CD4-positive, alpha-beta memory T cell (primary cell): ENCODE data around the gene CAMK2A. TPM values are rescaled to one million over a fixed set of nuclear protein-coding genes. Genes with fewer than 3 reads are reported as not detected.

Source experiments
- CTCF ChIA-PET: fragments of 350-600 bp; sonication (Branson Sonifier 250); formaldehyde crosslinking; loops from one replicate; lab custom pipeline; 2021; ENCODE audit warnings: inconsistent platforms; ENCODE audit not compliant: partially characterized antibody; lab: Charles Lee
- POLR2A ChIA-PET: fragments of 350-600 bp; sonication (Branson Sonifier 250); formaldehyde crosslinking; loops from one replicate; lab custom pipeline; 2021; ENCODE audit not compliant: partially characterized antibody; lab: Charles Lee
- DNase-seq, 5 donors: peaks; one replicate each; pipeline versions ENCODE4 v3.0.0 to v3.0.0-alpha.2; 2020 to 2022; ENCODE audit warnings: mixed read lengths in 1 of 5
- H3K27ac ChIP-seq: one replicate; pipeline ENCODE4 v1.7.0; 2013; ENCODE audit warnings: low read depth, low read length
- H3K27me3 ChIP-seq: 2 replicates; pipeline ENCODE4 v1.7.0; 2013; ENCODE audit warnings: mild to moderate bottlenecking, low read length, moderate library complexity; ENCODE audit not compliant: insufficient read depth
- H3K36me3 ChIP-seq: 2 replicates; pipeline ENCODE4 v1.7.0; 2013; ENCODE audit warnings: mild to moderate bottlenecking, low read length, moderate library complexity; ENCODE audit not compliant: insufficient read depth
- H3K4me1 ChIP-seq: 2 replicates; pipeline ENCODE4 v1.7.0; 2013; ENCODE audit warnings: mild to moderate bottlenecking, low read length, moderate library complexity; ENCODE audit not compliant: insufficient read depth
- H3K4me3 ChIP-seq, 2 donors: one replicate each; pipeline ENCODE4 v1.7.0; 2013; ENCODE audit warnings: low read length in 2 of 2, mild to moderate bottlenecking in 1 of 2
- H3K9me3 ChIP-seq, 2 donors: one replicate each; pipeline ENCODE4 v1.7.0; 2013; ENCODE audit warnings: low read length in 2 of 2, control low read depth in 1 of 2; ENCODE audit not compliant: control insufficient read depth in 1 of 2
- H3K27ac Mint-ChIP-seq, 7 donors: one replicate each; pipeline ENCODE4 v1.8.0; 2020 to 2021; ENCODE audit warnings: mixed read lengths in 7 of 7, mild to moderate bottlenecking in 6 of 7, inconsistent platforms in 3 of 7, moderate library complexity in 3 of 7
- H3K27me3 Mint-ChIP-seq, 2 donors: one replicate each; pipeline ENCODE4 v1.8.0; 2020 to 2021; ENCODE audit warnings: mixed read lengths in 2 of 2
- H3K36me3 Mint-ChIP-seq, 2 donors: one replicate each; pipeline ENCODE4 v1.8.0; 2020 to 2021; ENCODE audit warnings: mixed read lengths in 2 of 2, inconsistent platforms in 1 of 2, mild to moderate bottlenecking in 1 of 2
- H3K4me1 Mint-ChIP-seq, 4 donors: one replicate each; pipeline ENCODE4 v1.8.0; 2020 to 2021; ENCODE audit warnings: mixed read lengths in 4 of 4, mild to moderate bottlenecking in 1 of 4
- H3K4me3 Mint-ChIP-seq, 8 donors: one replicate each; pipeline ENCODE4 v1.8.0; 2020 to 2021; ENCODE audit warnings: mixed read lengths in 8 of 8, mild to moderate bottlenecking in 7 of 8, moderate library complexity in 6 of 8, inconsistent platforms in 3 of 8
- H3K9me3 Mint-ChIP-seq, 8 donors: one replicate each; pipeline ENCODE4 v1.8.0; 2020 to 2021; ENCODE audit warnings: mixed read lengths in 8 of 8, mild to moderate bottlenecking in 5 of 8, inconsistent platforms in 3 of 8, moderate library complexity in 1 of 8
- intact Hi-C: fragments of 100-400 bp; cut with micrococcal nuclease; formaldehyde crosslinking; loops from one replicate; pipeline ENCODE4 v1.15.1; 2023
- polyA plus RNA-seq, 2 donors: library from polyadenylated mRNA; unstranded; fragments of 300-500 nt; fragmentation: Illumina TruSeq; gene quantifications; one replicate each; pipeline ENCODE4 v1.2.3, GENCODE V29; 2021
- total RNA-seq, 2 experiments: library from RNA; stranded (reverse); gene quantifications; one replicate each; pipeline ENCODE4 v1.2.3, GENCODE V29; 2021

Gene CAMK2A
- total and polyA plus RNA-seq, 4 experiments from 2014 or later = not detected

DNA sequence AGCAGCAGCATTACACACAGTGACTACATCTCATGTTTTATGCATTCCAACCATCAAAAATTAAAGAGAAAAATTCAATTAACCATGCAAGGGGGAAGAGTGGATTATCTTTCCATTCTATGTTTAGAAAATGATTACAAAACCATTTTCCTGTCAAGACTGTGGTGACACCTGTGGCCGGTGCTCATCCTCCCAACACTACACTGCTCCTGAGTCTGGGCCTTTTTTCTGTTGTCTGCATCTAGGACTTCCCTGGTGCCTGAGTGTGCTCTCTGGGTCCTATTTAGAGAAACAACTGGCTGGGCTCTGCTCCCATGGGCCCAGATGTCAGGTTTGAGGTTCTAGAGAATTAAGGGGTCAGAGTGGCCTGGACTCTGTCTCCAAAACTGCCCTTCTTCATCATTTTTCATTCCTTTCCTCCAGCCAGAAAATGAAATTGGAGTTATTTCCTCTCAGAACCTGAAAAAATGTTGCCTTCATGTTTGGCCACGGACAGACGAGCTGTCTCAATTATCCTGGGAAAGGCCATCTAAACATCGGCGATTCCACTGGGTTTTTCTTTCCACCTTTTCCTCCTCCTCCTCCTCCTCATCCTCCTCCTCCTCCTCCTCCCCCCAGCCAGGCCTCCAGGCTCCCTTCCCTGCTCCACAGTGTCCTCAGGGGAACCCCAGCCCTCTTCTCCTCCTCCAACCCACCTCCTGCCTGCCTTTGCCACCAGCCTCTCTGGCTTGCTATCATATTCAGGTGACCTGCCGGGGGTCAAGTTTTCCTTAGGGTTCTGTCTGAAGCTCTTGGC lies 24.5 kb upstream of the CAMK2A start:
- H3K4me1 ChIP-seq = no peaks in the 10 kb centered on the region
- Mint-ChIP-seq H3K36me3 (no peaks in the 10 kb centered on the region), H3K4me3 (no peak overlapping the region), H3K27ac (no peak overlapping the region), H3K9me3 (no peaks in the 10 kb centered on the region), H3K4me1 (no peaks in the 10 kb centered on the region), H3K27me3 (peaks cover 2 to 8% of the 10 kb centered on the region in 2 donors)
- H3K4me3 ChIP-seq = no peak overlapping the region
- H3K27me3 ChIP-seq = no peaks in the 10 kb centered on the region
- intact Hi-C loops = no loop called here
- CTCF ChIA-PET = no interaction called here
- H3K27ac ChIP-seq = no peak overlapping the region
- H3K36me3 ChIP-seq = no peaks in the 10 kb centered on the region
- POLR2A ChIA-PET = no interaction called here
- no peaks in the 10 kb centered on the region for H3K9me3 ChIP-seq
- no peak for DNase-seq

DNA sequence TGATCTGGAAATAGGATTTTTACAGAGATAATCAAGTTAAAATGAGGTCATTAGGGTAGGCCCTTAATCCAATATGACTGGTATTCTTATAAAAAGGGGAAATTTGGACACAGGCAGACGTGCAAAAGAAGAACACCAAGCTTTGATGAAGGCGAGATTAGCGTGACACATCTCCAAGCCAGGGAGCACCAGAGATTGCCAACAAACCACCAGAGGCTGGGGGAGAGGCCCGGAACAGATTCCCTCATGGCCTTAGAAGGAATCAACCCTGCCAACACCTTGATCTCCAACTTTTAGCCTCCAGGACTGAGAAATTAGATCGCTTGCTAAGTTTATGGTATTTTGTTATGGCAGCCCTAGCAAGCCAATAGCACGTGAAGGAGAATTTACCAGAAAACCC lies 23.9 kb upstream of the CAMK2A start:
- Mint-ChIP-seq H3K27ac (no peak overlapping the region), H3K4me1 (no peaks in the 10 kb centered on the region), H3K36me3 (no peaks in the 10 kb centered on the region), H3K27me3 (peaks cover 2 to 8% of the 10 kb centered on the region in 2 donors), H3K4me3 (no peak overlapping the region), H3K9me3 (no peaks in the 10 kb centered on the region)
- H3K4me1 ChIP-seq = no peaks in the 10 kb centered on the region
- H3K27ac ChIP-seq = no peak overlapping the region
- intact Hi-C loops = no loop called here
- H3K9me3 ChIP-seq = no peaks in the 10 kb centered on the region
- POLR2A ChIA-PET = no interaction called here
- DNase-seq = no peak
- no peaks in the 10 kb centered on the region for H3K36me3 ChIP-seq
- H3K27me3 ChIP-seq = no peaks in the 10 kb centered on the region
- CTCF ChIA-PET = no interaction called here
- no peak overlapping the region for H3K4me3 ChIP-seq

DNA sequence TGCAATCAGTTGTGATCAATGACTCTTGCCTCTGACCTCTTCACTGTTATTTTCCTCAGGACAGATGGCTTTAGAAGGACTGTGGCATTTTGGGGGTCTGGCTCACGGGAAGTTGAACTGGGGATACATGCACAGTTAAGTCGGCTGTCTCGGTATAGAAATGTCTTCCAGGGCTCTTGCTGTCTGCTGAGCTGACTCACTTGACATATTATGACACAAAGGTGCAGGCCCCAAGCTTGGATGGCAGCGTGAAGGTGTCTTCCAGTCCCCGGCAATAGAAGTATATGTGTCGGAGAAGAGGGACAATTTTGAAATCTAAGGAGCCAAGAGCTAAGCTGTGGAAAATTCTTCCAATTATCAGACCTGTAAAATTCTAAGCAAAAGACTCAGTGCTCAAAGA lies 22.9 kb upstream of the CAMK2A start:
- intact Hi-C loops = no loop called here
- no peaks in the 10 kb centered on the region for H3K27me3 ChIP-seq
- POLR2A ChIA-PET = no interaction called here
- H3K4me1 ChIP-seq = no peaks in the 10 kb centered on the region
- H3K27ac ChIP-seq = no peak overlapping the region
- Mint-ChIP-seq H3K27me3 (peaks cover 2 to 5% of the 10 kb centered on the region in 2 donors), H3K4me1 (no peaks in the 10 kb centered on the region), H3K27ac (no peak overlapping the region), H3K36me3 (no peaks in the 10 kb centered on the region), H3K4me3 (no peak overlapping the region), H3K9me3 (no peaks in the 10 kb centered on the region)
- H3K9me3 ChIP-seq = no peaks in the 10 kb centered on the region
- CTCF ChIA-PET = no interaction called here
- no peak for DNase-seq
- no peak overlapping the region for H3K4me3 ChIP-seq
- H3K36me3 ChIP-seq = no peaks in the 10 kb centered on the region

DNA sequence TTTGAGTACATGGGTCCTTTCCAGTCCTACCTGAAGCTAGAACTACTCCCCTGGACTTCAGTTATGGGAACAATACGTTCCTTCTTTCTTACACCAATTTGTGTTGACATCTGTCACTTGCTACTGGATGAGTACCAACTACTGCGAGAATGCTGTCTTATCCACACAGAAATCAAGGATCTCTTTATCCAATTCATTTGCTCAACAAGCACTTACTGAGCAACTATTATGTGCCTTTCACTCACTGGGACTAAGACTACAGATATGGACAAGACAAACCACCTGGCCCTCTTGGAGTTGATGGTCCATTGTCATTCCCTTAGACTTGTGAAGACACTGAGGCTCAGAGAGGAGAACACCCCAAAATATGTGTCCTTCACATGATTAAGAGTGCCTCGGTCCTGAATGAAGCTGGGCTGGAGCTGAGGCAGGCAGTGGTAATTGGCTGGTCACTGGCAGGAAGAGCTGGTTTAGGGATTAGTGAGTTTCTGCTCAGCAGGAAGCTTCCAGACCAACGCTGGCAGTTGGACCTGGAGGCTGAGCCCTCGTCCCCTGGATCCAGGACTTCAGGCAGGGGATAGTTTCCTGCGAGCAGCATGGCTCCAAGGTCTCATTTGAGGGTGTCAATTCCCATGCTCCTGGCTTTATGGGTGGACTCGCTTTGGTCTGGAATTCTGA lies 21.6 kb upstream of the CAMK2A start:
- no peak overlapping the region for H3K27ac Mint-ChIP-seq
- no peak overlapping the region for H3K27ac ChIP-seq
- H3K4me1 Mint-ChIP-seq = no peaks in the 10 kb centered on the region
- H3K36me3 Mint-ChIP-seq = no peaks in the 10 kb centered on the region
- no peaks in the 10 kb centered on the region for H3K9me3 ChIP-seq
- H3K36me3 ChIP-seq = no peaks in the 10 kb centered on the region
- intact Hi-C loops = no loop called here
- H3K4me3 Mint-ChIP-seq = no peak overlapping the region
- H3K27me3 Mint-ChIP-seq = peaks cover 2 to 5% of the 10 kb centered on the region in 2 donors
- no peak for DNase-seq
- H3K4me1 ChIP-seq = no peaks in the 10 kb centered on the region
- no peaks in the 10 kb centered on the region for H3K27me3 ChIP-seq
- H3K4me3 ChIP-seq = no peak overlapping the region
- ChIA-PET CTCF (no interaction called here), POLR2A (no interaction called here)
- H3K9me3 Mint-ChIP-seq = no peaks in the 10 kb centered on the region

DNA sequence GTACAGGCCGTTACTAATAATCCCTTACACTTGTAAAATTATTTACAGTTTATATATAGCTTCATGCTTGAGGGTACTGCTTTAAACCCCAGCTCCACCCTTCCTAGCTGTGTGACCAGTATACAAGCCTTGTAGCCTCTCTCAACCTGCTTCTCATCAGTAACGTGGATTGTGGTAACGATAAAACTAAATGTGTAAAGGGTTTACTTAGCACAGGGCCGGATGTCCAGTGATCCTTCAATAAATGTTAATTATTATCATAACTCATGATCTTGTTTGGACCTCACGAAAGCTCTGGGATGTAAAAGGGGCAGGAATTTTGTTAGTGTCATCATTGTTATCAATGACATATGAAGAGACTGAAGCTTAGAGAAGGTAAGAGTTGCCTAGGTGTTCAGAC lies 20.7 kb upstream of the CAMK2A start:
- no peaks in the 10 kb centered on the region for H3K36me3 Mint-ChIP-seq
- DNase-seq = no peak
- H3K27ac ChIP-seq = no peak overlapping the region
- no peaks in the 10 kb centered on the region for H3K9me3 Mint-ChIP-seq
- H3K27me3 ChIP-seq = no peaks in the 10 kb centered on the region
- H3K27ac Mint-ChIP-seq = no peak overlapping the region
- H3K36me3 ChIP-seq = no peaks in the 10 kb centered on the region
- POLR2A ChIA-PET = no interaction called here
- no peak overlapping the region for H3K4me3 ChIP-seq
- H3K4me1 Mint-ChIP-seq = peaks cover 0 to 6% (median 0%) of the 10 kb centered on the region in 4 donors
- H3K4me1 ChIP-seq = no peaks in the 10 kb centered on the region
- H3K4me3 Mint-ChIP-seq = no peak overlapping the region
- peaks cover 5 to 6% of the 10 kb centered on the region in 2 donors for H3K27me3 Mint-ChIP-seq
- intact Hi-C loops = no loop called here
- CTCF ChIA-PET = no interaction called here
- H3K9me3 ChIP-seq = no peaks in the 10 kb centered on the region

DNA sequence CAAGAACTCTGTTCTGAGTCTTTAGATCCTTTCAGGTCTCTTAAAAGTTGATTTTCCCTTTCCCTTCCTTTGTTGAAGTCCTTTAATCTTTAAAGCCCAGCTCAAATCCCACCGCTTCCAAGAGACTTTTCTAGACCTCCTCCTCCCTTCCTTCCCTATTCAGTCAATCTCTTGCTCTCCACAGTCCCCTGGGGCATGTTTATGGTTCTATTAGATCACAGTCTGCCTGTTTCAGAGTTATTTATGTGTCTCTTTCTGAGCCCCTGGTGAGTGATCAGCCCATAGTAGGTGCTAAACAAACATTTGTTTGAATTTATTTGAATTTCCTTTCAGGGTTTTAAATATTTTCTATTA lies 20.3 kb upstream of the CAMK2A start:
- peaks cover 0 to 6% (median 0%) of the 10 kb centered on the region in 4 donors for H3K4me1 Mint-ChIP-seq
- CTCF ChIA-PET = no interaction called here
- no peak overlapping the region for H3K4me3 Mint-ChIP-seq
- H3K27me3 Mint-ChIP-seq = peaks cover 5 to 6% of the 10 kb centered on the region in 2 donors
- no peaks in the 10 kb centered on the region for H3K9me3 Mint-ChIP-seq
- DNase-seq = no peak
- Histone ChIP-seq H3K27me3 (no peaks in the 10 kb centered on the region), H3K9me3 (no peaks in the 10 kb centered on the region), H3K4me3 (no peak overlapping the region), H3K4me1 (no peaks in the 10 kb centered on the region), H3K36me3 (no peaks in the 10 kb centered on the region), H3K27ac (no peak overlapping the region)
- no peaks in the 10 kb centered on the region for H3K36me3 Mint-ChIP-seq
- H3K27ac Mint-ChIP-seq = no peak overlapping the region
- POLR2A ChIA-PET = no interaction called here
- intact Hi-C loops = no loop called here

DNA sequence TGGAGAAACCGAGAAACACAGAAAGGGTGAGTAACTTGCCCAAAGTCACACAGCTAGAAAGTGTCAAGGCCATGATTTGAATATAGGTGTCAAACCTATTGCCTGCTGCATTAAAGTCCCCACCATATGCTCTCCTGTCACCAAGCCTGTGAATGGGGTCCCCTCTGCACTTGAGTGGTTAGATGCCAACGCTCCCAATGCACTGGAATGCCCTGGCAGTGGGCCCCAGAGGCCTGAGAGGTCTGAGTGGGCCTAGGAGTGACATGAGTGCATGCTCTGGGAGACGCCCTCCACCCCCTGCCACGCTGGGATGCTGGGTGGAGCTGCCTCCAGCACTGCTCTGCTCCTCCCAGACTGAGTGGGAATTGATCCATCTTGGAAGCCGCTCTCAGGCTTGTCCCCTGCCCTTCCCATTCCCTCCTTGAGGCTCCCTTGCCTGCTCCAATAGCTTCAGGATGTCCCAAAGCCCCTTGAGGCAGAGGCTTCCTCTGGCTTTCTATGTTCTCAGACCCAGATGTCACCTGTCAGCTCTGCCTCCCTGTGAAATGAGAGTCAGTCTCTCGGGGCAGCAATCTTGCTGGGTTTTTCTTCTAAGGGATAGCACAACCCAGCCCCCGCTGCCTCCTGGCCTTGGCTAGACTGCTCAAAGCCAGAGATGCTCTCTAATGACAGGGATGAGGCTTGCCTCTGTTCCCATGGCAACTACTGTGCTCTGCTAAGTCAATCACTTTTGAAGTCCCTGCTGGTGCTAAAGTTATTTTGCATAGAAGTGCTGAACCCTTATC lies 19.7 kb upstream of the CAMK2A start:
- DNase-seq = no peak
- Histone ChIP-seq H3K9me3 (no peaks in the 10 kb centered on the region), H3K36me3 (no peaks in the 10 kb centered on the region), H3K4me3 (no peak overlapping the region), H3K27me3 (peaks cover 2% of the 10 kb centered on the region), H3K27ac (no peak overlapping the region), H3K4me1 (no peaks in the 10 kb centered on the region)
- ChIA-PET CTCF (no interaction called here), POLR2A (no interaction called here)
- Mint-ChIP-seq H3K4me3 (no peak overlapping the region), H3K27ac (no peak overlapping the region), H3K27me3 (peaks cover 5 to 7% of the 10 kb centered on the region in 2 donors), H3K9me3 (no peaks in the 10 kb centered on the region), H3K4me1 (peaks cover 0 to 6% (median 0%) of the 10 kb centered on the region in 4 donors), H3K36me3 (no peaks in the 10 kb centered on the region)
- intact Hi-C loops = no loop called here
